ENCODE results near the gene GEMIN7. TPM values are rescaled to one million over a fixed set of nuclear protein-coding genes. Genes with fewer than 3 reads are reported as not detected.

The GEMIN7 gene
- total and polyA plus RNA-seq, 2 experiments from 2014 or later, result 49.6 to 90.5 TPM

DNA sequence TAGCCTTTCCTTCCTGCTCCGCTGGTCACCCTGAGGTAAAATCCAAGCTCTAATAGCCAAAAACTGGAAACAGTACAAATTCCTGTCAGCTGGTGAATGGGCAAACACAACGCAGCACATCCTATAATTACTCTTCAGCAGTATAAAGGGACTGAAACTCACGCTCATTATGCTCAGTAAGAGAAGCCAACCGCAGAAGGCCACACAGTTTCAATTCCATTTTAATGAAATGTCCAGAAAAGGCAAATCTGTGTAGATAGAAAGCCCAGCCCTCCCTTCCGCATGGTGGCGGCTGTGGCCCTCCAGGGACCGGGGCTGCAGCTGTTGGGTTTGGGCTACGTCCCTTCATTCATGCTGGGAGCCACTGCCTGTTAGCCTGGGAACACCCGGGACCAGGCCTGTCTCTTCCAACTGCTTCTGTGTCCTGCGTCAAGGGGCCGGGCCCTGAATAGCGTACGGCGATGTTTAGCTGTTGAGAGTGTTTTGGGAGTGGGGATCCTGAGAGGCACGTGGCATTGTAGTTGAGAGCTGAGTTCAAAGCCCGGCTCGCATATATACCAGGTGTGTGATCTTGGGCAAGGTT lies 58.2 kb downstream of the GEMIN7 start:
- Histone ChIP-seq H3K9me2 (ENCODE audit: insufficient read depth) (no peaks in the 10 kb centered on the region), H3K27ac (ENCODE audit: low read depth) (peak overlapping the region; percentile 66; the same call in 1 of the 2 replicates), H3K79me2 (replicated peaks; ENCODE audit: insufficient read depth) (peaks cover 51% of the 10 kb centered on the region), H3K36me3 (ENCODE audit: insufficient read depth) (no peaks in the 10 kb centered on the region), H3K27me3 (ENCODE audit: insufficient read depth) (no peaks in the 10 kb centered on the region), H3F3A (replicated peaks; ENCODE audit: low read depth) (no peaks in the 10 kb centered on the region), H3K4me3 (no peak overlapping the region), H4K20me1 (replicated peaks; ENCODE audit: insufficient read depth) (no peaks in the 10 kb centered on the region; the same call in 1 of the 2 replicates), H3K4me2 (no peak overlapping the region), H3K4me1 (ENCODE audit: insufficient read depth) (peaks cover 15% of the 10 kb centered on the region; the same call in 1 of the 2 replicates), H2AFZ (no peak overlapping the region)
- DNase-seq (ENCODE audit: low spot score) (no peak), ATAC-seq (peak; percentile 19; the same call in 2 of the 3 replicates)
- peaks cover 12% of the 10 kb centered on the region for H3K27me3 Mint-ChIP-seq (ENCODE audit: insufficient read depth, low read depth, poor library complexity)
- H3K4me3 Mint-ChIP-seq, result no peak overlapping the region; the same call in 2 of the 3 replicates
- H3K4me1 Mint-ChIP-seq, result peaks cover 32% of the 10 kb centered on the region
- TF ChIP-seq, protein P1, sequence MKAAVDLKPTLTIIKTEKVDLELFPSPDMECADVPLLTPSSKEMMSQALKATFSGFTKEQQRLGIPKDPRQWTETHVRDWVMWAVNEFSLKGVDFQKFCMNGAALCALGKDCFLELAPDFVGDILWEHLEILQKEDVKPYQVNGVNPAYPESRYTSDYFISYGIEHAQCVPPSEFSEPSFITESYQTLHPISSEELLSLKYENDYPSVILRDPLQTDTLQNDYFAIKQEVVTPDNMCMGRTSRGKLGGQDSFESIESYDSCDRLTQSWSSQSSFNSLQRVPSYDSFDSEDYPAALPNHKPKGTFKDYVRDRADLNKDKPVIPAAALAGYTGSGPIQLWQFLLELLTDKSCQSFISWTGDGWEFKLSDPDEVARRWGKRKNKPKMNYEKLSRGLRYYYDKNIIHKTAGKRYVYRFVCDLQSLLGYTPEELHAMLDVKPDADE (IDR thresholded peaks at IDR 0.05), result no peak
- no peak for TF ChIP-seq POLR2AphosphoS5 (IDR thresholded peaks at IDR 0.05; ENCODE audit: low read depth)
- TF ChIP-seq EZH2phosphoT487 (IDR thresholded peaks at IDR 0.05; ENCODE audit: unreplicated experiment), result no peak
- TF ChIP-seq NANOG (IDR thresholded peaks at IDR 0.05; ENCODE audit: borderline replicate concordance), result no peak
- TF ChIP-seq, protein P2, sequence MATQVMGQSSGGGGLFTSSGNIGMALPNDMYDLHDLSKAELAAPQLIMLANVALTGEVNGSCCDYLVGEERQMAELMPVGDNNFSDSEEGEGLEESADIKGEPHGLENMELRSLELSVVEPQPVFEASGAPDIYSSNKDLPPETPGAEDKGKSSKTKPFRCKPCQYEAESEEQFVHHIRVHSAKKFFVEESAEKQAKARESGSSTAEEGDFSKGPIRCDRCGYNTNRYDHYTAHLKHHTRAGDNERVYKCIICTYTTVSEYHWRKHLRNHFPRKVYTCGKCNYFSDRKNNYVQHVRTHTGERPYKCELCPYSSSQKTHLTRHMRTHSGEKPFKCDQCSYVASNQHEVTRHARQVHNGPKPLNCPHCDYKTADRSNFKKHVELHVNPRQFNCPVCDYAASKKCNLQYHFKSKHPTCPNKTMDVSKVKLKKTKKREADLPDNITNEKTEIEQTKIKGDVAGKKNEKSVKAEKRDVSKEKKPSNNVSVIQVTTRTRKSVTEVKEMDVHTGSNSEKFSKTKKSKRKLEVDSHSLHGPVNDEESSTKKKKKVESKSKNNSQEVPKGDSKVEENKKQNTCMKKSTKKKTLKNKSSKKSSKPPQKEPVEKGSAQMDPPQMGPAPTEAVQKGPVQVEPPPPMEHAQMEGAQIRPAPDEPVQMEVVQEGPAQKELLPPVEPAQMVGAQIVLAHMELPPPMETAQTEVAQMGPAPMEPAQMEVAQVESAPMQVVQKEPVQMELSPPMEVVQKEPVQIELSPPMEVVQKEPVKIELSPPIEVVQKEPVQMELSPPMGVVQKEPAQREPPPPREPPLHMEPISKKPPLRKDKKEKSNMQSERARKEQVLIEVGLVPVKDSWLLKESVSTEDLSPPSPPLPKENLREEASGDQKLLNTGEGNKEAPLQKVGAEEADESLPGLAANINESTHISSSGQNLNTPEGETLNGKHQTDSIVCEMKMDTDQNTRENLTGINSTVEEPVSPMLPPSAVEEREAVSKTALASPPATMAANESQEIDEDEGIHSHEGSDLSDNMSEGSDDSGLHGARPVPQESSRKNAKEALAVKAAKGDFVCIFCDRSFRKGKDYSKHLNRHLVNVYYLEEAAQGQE (IDR thresholded peaks at IDR 0.05; ENCODE audit: unreplicated experiment), result no peak
- TF ChIP-seq EZH2 (IDR thresholded peaks at IDR 0.05; ENCODE audit: low read depth, unreplicated experiment), result no peak
- TF ChIP-seq, protein P3, sequence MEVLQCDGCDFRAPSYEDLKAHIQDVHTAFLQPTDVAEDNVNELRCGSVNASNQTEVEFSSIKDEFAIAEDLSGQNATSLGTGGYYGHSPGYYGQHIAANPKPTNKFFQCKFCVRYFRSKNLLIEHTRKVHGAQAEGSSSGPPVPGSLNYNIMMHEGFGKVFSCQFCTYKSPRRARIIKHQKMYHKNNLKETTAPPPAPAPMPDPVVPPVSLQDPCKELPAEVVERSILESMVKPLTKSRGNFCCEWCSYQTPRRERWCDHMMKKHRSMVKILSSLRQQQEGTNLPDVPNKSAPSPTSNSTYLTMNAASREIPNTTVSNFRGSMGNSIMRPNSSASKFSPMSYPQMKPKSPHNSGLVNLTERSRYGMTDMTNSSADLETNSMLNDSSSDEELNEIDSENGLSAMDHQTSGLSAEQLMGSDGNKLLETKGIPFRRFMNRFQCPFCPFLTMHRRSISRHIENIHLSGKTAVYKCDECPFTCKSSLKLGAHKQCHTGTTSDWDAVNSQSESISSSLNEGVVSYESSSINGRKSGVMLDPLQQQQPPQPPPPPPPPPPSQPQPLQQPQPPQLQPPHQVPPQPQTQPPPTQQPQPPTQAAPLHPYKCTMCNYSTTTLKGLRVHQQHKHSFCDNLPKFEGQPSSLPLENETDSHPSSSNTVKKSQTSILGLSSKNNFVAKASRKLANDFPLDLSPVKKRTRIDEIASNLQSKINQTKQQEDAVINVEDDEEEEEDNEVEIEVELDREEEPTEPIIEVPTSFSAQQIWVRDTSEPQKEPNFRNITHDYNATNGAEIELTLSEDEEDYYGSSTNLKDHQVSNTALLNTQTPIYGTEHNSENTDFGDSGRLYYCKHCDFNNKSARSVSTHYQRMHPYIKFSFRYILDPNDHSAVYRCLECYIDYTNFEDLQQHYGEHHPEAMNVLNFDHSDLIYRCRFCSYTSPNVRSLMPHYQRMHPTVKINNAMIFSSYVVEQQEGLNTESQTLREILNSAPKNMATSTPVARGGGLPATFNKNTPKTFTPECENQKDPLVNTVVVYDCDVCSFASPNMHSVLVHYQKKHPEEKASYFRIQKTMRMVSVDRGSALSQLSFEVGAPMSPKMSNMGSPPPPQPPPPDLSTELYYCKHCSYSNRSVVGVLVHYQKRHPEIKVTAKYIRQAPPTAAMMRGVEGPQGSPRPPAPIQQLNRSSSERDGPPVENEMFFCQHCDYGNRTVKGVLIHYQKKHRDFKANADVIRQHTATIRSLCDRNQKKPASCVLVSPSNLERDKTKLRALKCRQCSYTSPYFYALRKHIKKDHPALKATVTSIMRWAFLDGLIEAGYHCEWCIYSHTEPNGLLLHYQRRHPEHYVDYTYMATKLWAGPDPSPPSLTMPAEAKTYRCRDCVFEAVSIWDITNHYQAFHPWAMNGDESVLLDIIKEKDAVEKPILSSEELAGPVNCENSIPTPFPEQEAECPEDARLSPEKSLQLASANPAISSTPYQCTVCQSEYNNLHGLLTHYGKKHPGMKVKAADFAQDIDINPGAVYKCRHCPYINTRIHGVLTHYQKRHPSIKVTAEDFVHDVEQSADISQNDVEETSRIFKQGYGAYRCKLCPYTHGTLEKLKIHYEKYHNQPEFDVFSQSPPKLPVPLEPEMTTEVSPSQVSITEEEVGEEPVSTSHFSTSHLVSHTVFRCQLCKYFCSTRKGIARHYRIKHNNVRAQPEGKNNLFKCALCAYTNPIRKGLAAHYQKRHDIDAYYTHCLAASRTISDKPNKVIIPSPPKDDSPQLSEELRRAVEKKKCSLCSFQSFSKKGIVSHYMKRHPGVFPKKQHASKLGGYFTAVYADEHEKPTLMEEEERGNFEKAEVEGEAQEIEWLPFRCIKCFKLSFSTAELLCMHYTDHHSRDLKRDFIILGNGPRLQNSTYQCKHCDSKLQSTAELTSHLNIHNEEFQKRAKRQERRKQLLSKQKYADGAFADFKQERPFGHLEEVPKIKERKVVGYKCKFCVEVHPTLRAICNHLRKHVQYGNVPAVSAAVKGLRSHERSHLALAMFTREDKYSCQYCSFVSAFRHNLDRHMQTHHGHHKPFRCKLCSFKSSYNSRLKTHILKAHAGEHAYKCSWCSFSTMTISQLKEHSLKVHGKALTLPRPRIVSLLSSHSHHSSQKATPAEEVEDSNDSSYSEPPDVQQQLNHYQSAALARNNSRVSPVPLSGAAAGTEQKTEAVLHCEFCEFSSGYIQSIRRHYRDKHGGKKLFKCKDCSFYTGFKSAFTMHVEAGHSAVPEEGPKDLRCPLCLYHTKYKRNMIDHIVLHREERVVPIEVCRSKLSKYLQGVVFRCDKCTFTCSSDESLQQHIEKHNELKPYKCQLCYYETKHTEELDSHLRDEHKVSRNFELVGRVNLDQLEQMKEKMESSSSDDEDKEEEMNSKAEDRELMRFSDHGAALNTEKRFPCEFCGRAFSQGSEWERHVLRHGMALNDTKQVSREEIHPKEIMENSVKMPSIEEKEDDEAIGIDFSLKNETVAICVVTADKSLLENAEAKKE (CRISPR knock-in tag; IDR thresholded peaks at IDR 0.05), result no peak
- TF ChIP-seq CREB1 (CRISPR knock-in tag; IDR thresholded peaks at IDR 0.05; ENCODE audit: low read depth), result no peak
- TF ChIP-seq ZNF331 (CRISPR knock-in tag; IDR thresholded peaks at IDR 0.05; ENCODE audit: low read depth), result no peak
- TF ChIP-seq, protein P4, sequence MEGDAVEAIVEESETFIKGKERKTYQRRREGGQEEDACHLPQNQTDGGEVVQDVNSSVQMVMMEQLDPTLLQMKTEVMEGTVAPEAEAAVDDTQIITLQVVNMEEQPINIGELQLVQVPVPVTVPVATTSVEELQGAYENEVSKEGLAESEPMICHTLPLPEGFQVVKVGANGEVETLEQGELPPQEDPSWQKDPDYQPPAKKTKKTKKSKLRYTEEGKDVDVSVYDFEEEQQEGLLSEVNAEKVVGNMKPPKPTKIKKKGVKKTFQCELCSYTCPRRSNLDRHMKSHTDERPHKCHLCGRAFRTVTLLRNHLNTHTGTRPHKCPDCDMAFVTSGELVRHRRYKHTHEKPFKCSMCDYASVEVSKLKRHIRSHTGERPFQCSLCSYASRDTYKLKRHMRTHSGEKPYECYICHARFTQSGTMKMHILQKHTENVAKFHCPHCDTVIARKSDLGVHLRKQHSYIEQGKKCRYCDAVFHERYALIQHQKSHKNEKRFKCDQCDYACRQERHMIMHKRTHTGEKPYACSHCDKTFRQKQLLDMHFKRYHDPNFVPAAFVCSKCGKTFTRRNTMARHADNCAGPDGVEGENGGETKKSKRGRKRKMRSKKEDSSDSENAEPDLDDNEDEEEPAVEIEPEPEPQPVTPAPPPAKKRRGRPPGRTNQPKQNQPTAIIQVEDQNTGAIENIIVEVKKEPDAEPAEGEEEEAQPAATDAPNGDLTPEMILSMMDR (conservative IDR thresholded peaks at IDR 0.05; ENCODE audit: low read depth in 2 of 2), result no peak
- TF ChIP-seq STAT1 (IDR thresholded peaks at IDR 0.05; ENCODE audit: unreplicated experiment), result no peak
- no peak for TF ChIP-seq JUNB (IDR thresholded peaks at IDR 0.05; ENCODE audit: unreplicated experiment)
- TF ChIP-seq ZNF114 (CRISPR knock-in tag; IDR thresholded peaks at IDR 0.05), result no peak
- H3K36me3 Mint-ChIP-seq (ENCODE audit: low read depth), result peaks cover 5% of the 10 kb centered on the region; the same call in 2 of the 3 replicates
- H3K27ac Mint-ChIP-seq, result peak overlapping the region; percentile 65
- no peaks in the 10 kb centered on the region for H3K9me3 Mint-ChIP-seq

All from GM23338 (cell line).